Measurements from ENCODE around the gene FAR2.
A peak's percentile ranks its signal among the peaks of the same experiment; 100 is the strongest.

The FAR2 gene

GRCh38 chr12:29242921-29243431 lies 93.9 kb downstream of the FAR2 start:
- H2AFZ ChIP-seq (ENCODE audit: low read depth, low read length) = no peak overlapping the region
- peak overlapping the region; percentile 23; the same call in 1 of the 2 replicates for H3K9ac ChIP-seq (ENCODE audit: low read length)
- H3K79me2 ChIP-seq (ENCODE audit: low read length) = no peaks in the 10 kb centered on the region
- TF ChIP-seq EZH2phosphoT487 (IDR thresholded peaks at IDR 0.05; ENCODE audit: low read depth) (no peak), CTCF (IDR thresholded peaks at IDR 0.05; ENCODE audit: low read depth, low read length) (no peak)
- no peaks in the 10 kb centered on the region for H3K36me3 ChIP-seq (replicated peaks; ENCODE audit: low read depth, low read length)
- no peaks in the 10 kb centered on the region for H3K27me3 ChIP-seq (ENCODE audit: low read depth, low read length)
- H3K4me1 ChIP-seq (ENCODE audit: low read length) = peaks cover 53% of the 10 kb centered on the region
- peak overlapping the region; percentile 89 for H3K27ac ChIP-seq (ENCODE audit: low read length)
- H4K20me1 ChIP-seq (ENCODE audit: insufficient read depth, low read length) = no peaks in the 10 kb centered on the region
- H3K9me3 ChIP-seq (ENCODE audit: insufficient read depth, low read length) = no peaks in the 10 kb centered on the region
- H3K4me3 ChIP-seq (ENCODE audit: low read length) = no peak overlapping the region; the same call in 1 of the 2 replicates
- H3K4me2 ChIP-seq (ENCODE audit: low read length) = peak overlapping the region; percentile 63

GRCh38 chr12:29244159-29244765 lies 95.2 kb downstream of the FAR2 start:
- Histone ChIP-seq H3K27ac (ENCODE audit: low read length) (0 out of 2 replicates have a peak overlapping the region, but pooled peaks have one; percentile 89), H3K4me3 (ENCODE audit: low read length) (no peak overlapping the region), H3K9me3 (ENCODE audit: insufficient read depth, low read length) (no peaks in the 10 kb centered on the region), H3K79me2 (ENCODE audit: low read length) (no peaks in the 10 kb centered on the region), H3K9ac (ENCODE audit: low read length) (no peak overlapping the region), H3K4me1 (ENCODE audit: low read length) (peaks cover 53% of the 10 kb centered on the region), H2AFZ (ENCODE audit: low read depth, low read length) (no peak overlapping the region), H4K20me1 (ENCODE audit: insufficient read depth, low read length) (no peaks in the 10 kb centered on the region), H3K36me3 (replicated peaks; ENCODE audit: low read depth, low read length) (no peaks in the 10 kb centered on the region), H3K4me2 (ENCODE audit: low read length) (peak overlapping the region; percentile 79; the same call in 1 of the 2 replicates), H3K27me3 (ENCODE audit: low read depth, low read length) (no peaks in the 10 kb centered on the region)
- no peak for TF ChIP-seq CTCF (IDR thresholded peaks at IDR 0.05; ENCODE audit: low read depth, low read length)
- no peak for TF ChIP-seq EZH2phosphoT487 (IDR thresholded peaks at IDR 0.05; ENCODE audit: low read depth)

GRCh38 chr12:29245246-29245645 lies 96.2 kb downstream of the FAR2 start:
- Histone ChIP-seq H4K20me1 (ENCODE audit: insufficient read depth, low read length) (no peaks in the 10 kb centered on the region), H2AFZ (ENCODE audit: low read depth, low read length) (no peak overlapping the region), H3K4me2 (ENCODE audit: low read length) (peak overlapping the region; percentile 79), H3K36me3 (replicated peaks; ENCODE audit: low read depth, low read length) (no peaks in the 10 kb centered on the region), H3K4me1 (ENCODE audit: low read length) (peaks cover 53% of the 10 kb centered on the region), H3K79me2 (ENCODE audit: low read length) (no peaks in the 10 kb centered on the region), H3K27ac (ENCODE audit: low read length) (peak overlapping the region; percentile 54), H3K9ac (ENCODE audit: low read length) (peak overlapping the region; percentile 21; the same call in 1 of the 2 replicates), H3K9me3 (ENCODE audit: insufficient read depth, low read length) (no peaks in the 10 kb centered on the region), H3K27me3 (ENCODE audit: low read depth, low read length) (no peaks in the 10 kb centered on the region), H3K4me3 (ENCODE audit: low read length) (peak overlapping the region; percentile 58)
- TF ChIP-seq EZH2phosphoT487 (IDR thresholded peaks at IDR 0.05; ENCODE audit: low read depth) (0 out of 2 replicates have a peak, but pooled peaks have one; percentile 52), CTCF (IDR thresholded peaks at IDR 0.05; ENCODE audit: low read depth, low read length) (no peak)

GRCh38 chr12:29249930-29250329 lies 100.9 kb downstream of the FAR2 start:
- Histone ChIP-seq H3K27ac (ENCODE audit: low read length) (no peak overlapping the region), H3K27me3 (ENCODE audit: low read depth, low read length) (no peaks in the 10 kb centered on the region), H3K9ac (ENCODE audit: low read length) (no peak overlapping the region), H3K36me3 (replicated peaks; ENCODE audit: low read depth, low read length) (no peaks in the 10 kb centered on the region), H4K20me1 (ENCODE audit: insufficient read depth, low read length) (no peaks in the 10 kb centered on the region), H2AFZ (ENCODE audit: low read depth, low read length) (no peak overlapping the region), H3K4me1 (ENCODE audit: low read length) (peaks cover 12% of the 10 kb centered on the region), H3K4me2 (ENCODE audit: low read length) (no peak overlapping the region), H3K9me3 (ENCODE audit: insufficient read depth, low read length) (no peaks in the 10 kb centered on the region), H3K4me3 (ENCODE audit: low read length) (no peak overlapping the region), H3K79me2 (ENCODE audit: low read length) (no peaks in the 10 kb centered on the region)
- TF ChIP-seq EZH2phosphoT487 (IDR thresholded peaks at IDR 0.05; ENCODE audit: low read depth) = no peak
- TF ChIP-seq CTCF (IDR thresholded peaks at IDR 0.05; ENCODE audit: low read depth, low read length) = no peak

Data from OCI-LY3 (cell line).